AG08396 (cell line): ENCODE measurements around the gene RBM33.

Experiments used
- DNase-seq: peaks from one replicate; pipeline ENCODE4 v3.0.0; 2012; ENCODE audit warnings: low spot score, mixed read lengths

Gene RBM33

GRCh38 chr7:155694851-155695250 lies 50.4 kb downstream of the RBM33 start:
- DNase-seq: no peak

- no peak for DNase-seq
Observed at GRCh38 chr7:155696747-155697146, 52.3 kb downstream of the RBM33 start.

GRCh38 chr7:155698633-155699032 lies 54.2 kb downstream of the RBM33 start:
- DNase-seq: no peak

GRCh38 chr7:155699180-155699579 lies 54.7 kb downstream of the RBM33 start:
- DNase-seq: no peak

GRCh38 chr7:155700847-155701246 lies 56.4 kb downstream of the RBM33 start:
- no peak for DNase-seq

GRCh38 chr7:155701972-155702544 lies 57.6 kb downstream of the RBM33 start:
- no peak for DNase-seq

GRCh38 chr7:155702616-155703015 lies 58.2 kb downstream of the RBM33 start:
- no peak for DNase-seq

GRCh38 chr7:155705623-155706360 lies 61.3 kb downstream of the RBM33 start:
- DNase-seq: no peak

- DNase-seq: no peak
Observed at GRCh38 chr7:155706376-155706775, 61.9 kb downstream of the RBM33 start.

GRCh38 chr7:155709453-155709852 lies 65.0 kb downstream of the RBM33 start:
- DNase-seq: no peak

- DNase-seq: no peak
Observed at GRCh38 chr7:155710031-155710430, 65.6 kb downstream of the RBM33 start.

- DNase-seq: no peak
Observed at GRCh38 chr7:155710530-155710929, 66.1 kb downstream of the RBM33 start.

- DNase-seq: no peak
Observed at GRCh38 chr7:155711081-155711480, 66.6 kb downstream of the RBM33 start.

- DNase-seq: no peak
Observed at GRCh38 chr7:155713384-155713783, 68.9 kb downstream of the RBM33 start.

- DNase-seq: no peak
Observed at GRCh38 chr7:155714702-155715101, 70.2 kb downstream of the RBM33 start.

- no peak for DNase-seq
Observed at GRCh38 chr7:155715111-155715805, 70.8 kb downstream of the RBM33 start.

GRCh38 chr7:155717010-155717744 lies 72.7 kb downstream of the RBM33 start:
- DNase-seq: no peak

GRCh38 chr7:155721056-155721455 lies 76.6 kb downstream of the RBM33 start:
- no peak for DNase-seq

GRCh38 chr7:155722118-155722517 lies 77.7 kb downstream of the RBM33 start:
- DNase-seq: no peak

GRCh38 chr7:155722936-155723335 lies 78.5 kb downstream of the RBM33 start:
- no peak for DNase-seq

GRCh38 chr7:155724327-155725005 lies 80.0 kb downstream of the RBM33 start:
- no peak for DNase-seq

GRCh38 chr7:155725006-155725355 lies 80.5 kb downstream of the RBM33 start:
- DNase-seq: no peak
